ENCODE results near the gene SCFD1.
"Not testable (repeated sequence)": the region's sequence is repeated elsewhere in the genome, so short reads cannot be mapped to it uniquely, and the experiment has no call there.

Gene SCFD1

DNA sequence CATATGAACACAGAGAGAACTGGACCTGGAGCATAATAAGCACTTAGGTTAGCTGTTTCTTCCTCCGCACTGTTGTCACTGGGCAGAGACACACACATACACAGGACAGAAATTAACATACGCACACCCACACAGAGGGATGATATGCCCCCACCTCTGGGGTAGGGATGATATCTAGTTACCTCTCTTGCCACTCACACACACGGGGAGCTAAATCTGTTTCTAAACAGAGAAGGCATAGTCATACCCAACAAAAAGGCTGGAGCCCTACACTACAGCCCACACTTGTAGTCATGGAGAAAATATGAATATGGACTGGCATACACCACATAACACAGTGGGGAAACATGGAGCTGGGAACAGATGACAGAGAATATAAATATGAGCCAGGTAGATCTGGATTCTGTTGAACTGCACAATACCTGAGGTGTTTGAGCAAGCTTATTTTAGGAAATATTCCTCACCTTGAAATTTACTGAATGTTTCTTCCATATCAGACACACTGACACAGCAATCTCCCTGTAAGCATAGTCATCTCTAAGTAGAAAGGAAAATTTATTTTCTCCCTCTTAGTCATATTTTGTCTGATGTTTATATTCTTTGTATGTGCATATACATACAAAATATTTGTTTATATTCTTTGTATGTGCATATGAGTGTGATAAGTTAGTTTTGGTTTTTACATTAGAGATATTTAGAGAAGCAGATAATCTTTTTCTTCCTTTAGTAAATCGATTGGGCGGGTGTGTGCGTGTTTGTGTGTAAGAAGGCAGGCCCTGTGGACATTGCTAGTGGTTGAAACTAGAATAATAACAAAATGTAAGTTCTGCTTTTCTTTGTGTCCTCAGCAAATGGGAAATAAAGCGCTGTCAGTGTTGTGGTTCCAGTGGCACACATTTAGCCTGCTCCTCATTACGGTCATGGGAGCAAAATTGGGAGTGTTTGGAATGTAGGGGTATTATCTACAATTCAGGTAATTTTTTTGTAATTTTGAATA lies 20.9 kb upstream of the SCFD1 start:
- TF ChIP-seq, protein P1, sequence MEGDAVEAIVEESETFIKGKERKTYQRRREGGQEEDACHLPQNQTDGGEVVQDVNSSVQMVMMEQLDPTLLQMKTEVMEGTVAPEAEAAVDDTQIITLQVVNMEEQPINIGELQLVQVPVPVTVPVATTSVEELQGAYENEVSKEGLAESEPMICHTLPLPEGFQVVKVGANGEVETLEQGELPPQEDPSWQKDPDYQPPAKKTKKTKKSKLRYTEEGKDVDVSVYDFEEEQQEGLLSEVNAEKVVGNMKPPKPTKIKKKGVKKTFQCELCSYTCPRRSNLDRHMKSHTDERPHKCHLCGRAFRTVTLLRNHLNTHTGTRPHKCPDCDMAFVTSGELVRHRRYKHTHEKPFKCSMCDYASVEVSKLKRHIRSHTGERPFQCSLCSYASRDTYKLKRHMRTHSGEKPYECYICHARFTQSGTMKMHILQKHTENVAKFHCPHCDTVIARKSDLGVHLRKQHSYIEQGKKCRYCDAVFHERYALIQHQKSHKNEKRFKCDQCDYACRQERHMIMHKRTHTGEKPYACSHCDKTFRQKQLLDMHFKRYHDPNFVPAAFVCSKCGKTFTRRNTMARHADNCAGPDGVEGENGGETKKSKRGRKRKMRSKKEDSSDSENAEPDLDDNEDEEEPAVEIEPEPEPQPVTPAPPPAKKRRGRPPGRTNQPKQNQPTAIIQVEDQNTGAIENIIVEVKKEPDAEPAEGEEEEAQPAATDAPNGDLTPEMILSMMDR (IDR thresholded peaks at IDR 0.05): no peak
- H3K27me3 ChIP-seq (ENCODE audit: control insufficient read depth, insufficient read depth, low read length): no peaks in the 10 kb centered on the region
- no peaks in the 10 kb centered on the region for H3K79me2 ChIP-seq
- H3K27ac ChIP-seq: no peak overlapping the region
- no peaks in the 10 kb centered on the region for H3K9me3 ChIP-seq (ENCODE audit: control insufficient read depth, low read length)
- H3K4me3 ChIP-seq (ENCODE audit: low read depth, low read length): no peak overlapping the region
- no peak overlapping the region for H3K4me2 ChIP-seq (ENCODE audit: low read length)
- H3K4me1 ChIP-seq: no peaks in the 10 kb centered on the region
- H3K9ac ChIP-seq: no peak overlapping the region
- H3K36me3 ChIP-seq (ENCODE audit: control insufficient read depth, insufficient read depth, low read length): no peaks in the 10 kb centered on the region
- H2AFZ ChIP-seq: no peak overlapping the region

DNA sequence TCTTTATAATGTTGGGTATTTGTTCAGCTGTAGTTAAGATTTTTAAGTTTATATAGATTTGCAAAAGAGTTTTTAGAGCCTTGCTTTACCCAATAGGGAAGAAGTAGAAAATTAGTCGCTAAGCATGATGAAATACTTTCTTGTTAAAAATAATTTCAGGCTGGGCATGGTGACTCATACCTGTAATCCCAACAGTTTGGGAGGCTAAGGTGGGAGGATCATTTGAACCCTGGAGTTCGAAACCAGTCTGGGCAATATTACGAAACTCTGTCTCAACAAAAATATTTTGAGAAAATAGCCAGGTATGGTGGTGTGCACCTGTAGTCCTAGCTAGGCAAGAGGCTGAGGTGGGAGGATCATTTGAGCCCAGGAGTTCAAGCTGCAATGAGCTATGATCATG lies 18.7 kb upstream of the SCFD1 start:
- Histone ChIP-seq H3K9me3 (ENCODE audit: control insufficient read depth, low read length) (no peaks in the 10 kb centered on the region), H2AFZ (no peak overlapping the region), H3K79me2 (no peaks in the 10 kb centered on the region), H3K36me3 (ENCODE audit: control insufficient read depth, insufficient read depth, low read length) (no peaks in the 10 kb centered on the region), H3K4me1 (no peaks in the 10 kb centered on the region), H3K27ac (no peak overlapping the region), H3K27me3 (ENCODE audit: control insufficient read depth, insufficient read depth, low read length) (no peaks in the 10 kb centered on the region), H3K4me3 (ENCODE audit: low read depth, low read length) (no peak overlapping the region), H3K9ac (no peak overlapping the region), H3K4me2 (ENCODE audit: low read length) (no peak overlapping the region)
- TF ChIP-seq, protein P1 (IDR thresholded peaks at IDR 0.05): no peak

DNA sequence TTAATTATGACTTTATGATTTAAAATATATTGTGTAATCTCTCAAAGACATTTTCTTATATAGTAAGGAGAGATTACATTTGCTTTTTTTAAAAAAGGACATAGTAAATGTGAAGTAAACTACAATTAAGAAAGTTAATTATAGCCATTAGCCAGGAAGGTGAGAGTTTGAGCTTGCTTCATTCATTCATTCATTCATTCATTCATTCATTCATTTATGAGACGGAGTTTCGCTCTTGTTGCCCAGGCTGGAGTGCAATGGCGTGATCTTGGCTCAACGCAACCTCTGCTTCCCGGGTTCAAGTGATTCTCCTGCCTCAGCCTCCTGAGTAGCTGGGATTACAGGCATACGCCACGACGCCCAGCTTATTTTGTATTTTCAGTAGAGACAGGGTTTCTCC lies 17.4 kb upstream of the SCFD1 start:
- not testable (repeated sequence) for H3K4me1 ChIP-seq; H3K27me3 ChIP-seq (ENCODE audit: control insufficient read depth, insufficient read depth, low read length); H3K9ac ChIP-seq; H3K36me3 ChIP-seq (ENCODE audit: control insufficient read depth, insufficient read depth, low read length); H3K4me3 ChIP-seq (ENCODE audit: low read depth, low read length); H3K9me3 ChIP-seq (ENCODE audit: control insufficient read depth, low read length); H2AFZ ChIP-seq; H3K79me2 ChIP-seq; H3K27ac ChIP-seq; H3K4me2 ChIP-seq (ENCODE audit: low read length)

DNA sequence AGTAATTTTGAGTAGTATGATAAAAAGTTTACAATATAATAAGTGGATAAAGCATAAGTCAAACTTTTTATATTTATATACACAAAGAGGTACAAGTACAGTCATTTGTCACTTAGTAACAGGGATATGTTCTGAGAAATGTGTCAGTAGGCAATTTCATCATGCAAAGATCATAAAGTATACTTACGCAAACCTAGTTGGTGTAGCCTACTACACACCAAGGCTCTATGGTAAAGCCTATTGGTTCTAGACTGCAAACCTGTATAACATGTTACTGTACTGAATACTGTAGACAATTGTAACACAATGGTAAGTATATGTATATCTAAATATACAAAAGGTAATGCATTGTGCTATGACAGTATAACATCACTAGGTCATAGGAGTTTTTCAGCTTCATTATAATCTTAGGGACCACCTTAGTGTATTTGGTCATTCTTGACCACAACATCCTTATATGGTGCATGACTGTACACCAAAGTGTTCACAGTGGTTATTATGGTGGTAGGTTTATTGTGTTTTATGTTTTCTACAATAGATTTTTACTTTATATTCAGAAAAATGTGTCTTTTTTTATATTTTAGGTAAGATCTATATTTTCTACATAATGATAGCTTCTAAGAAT lies 14.9 kb upstream of the SCFD1 start:
- Histone ChIP-seq H3K9me3 (ENCODE audit: control insufficient read depth, low read length) (no peaks in the 10 kb centered on the region), H3K36me3 (ENCODE audit: control insufficient read depth, insufficient read depth, low read length) (no peaks in the 10 kb centered on the region), H3K4me3 (ENCODE audit: low read depth, low read length) (no peak overlapping the region), H3K4me1 (peaks cover 4% of the 10 kb centered on the region), H3K9ac (no peak overlapping the region), H3K27ac (no peak overlapping the region), H3K27me3 (ENCODE audit: control insufficient read depth, insufficient read depth, low read length) (no peaks in the 10 kb centered on the region), H3K79me2 (no peaks in the 10 kb centered on the region), H3K4me2 (ENCODE audit: low read length) (no peak overlapping the region), H2AFZ (no peak overlapping the region)
- TF ChIP-seq, protein P1 (IDR thresholded peaks at IDR 0.05): no peak

DNA sequence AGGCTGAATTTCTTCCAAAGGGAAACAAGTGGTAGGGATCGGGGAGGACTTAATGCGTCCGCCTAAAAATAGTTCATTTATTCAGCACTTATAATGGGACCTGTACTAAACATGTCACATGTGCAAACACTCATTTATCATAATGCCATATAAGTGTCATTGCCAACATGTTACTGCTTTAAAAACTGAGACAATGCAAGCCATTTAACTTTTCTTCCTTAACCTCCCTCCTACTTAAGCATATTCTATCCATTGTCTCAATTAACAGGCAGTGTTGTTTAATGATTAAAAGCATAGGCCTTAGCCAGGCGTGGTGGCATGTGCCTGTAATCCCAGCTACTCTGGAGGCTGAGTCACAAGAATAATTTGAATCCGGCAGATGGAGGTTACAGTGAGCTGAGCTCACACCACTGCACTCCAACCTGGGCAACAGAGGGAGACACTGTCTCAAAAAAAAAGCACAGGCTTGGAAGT lies 13.5 kb upstream of the SCFD1 start:
- Histone ChIP-seq H3K36me3 (ENCODE audit: control insufficient read depth, insufficient read depth, low read length) (no peaks in the 10 kb centered on the region), H3K27ac (no peak overlapping the region), H3K4me1 (peaks cover 4% of the 10 kb centered on the region), H3K9ac (no peak overlapping the region), H3K9me3 (ENCODE audit: control insufficient read depth, low read length) (no peaks in the 10 kb centered on the region), H3K4me2 (ENCODE audit: low read length) (no peak overlapping the region), H3K27me3 (ENCODE audit: control insufficient read depth, insufficient read depth, low read length) (no peaks in the 10 kb centered on the region), H2AFZ (no peak overlapping the region), H3K79me2 (no peaks in the 10 kb centered on the region), H3K4me3 (ENCODE audit: low read depth, low read length) (no peak overlapping the region)
- TF ChIP-seq, protein P1 (IDR thresholded peaks at IDR 0.05): no peak

All from parathyroid adenoma (tissue), 2 donors.